H1 (cell line): Measurements from ENCODE around the gene MXRA7. TPM values are rescaled to one million over a fixed set of nuclear protein-coding genes. Genes with fewer than 3 reads are reported as not detected.

Experiments
- CTCF ChIA-PET: fragments of 300-600 bp; sonication (Branson Sonifier 250); formaldehyde crosslinking; loops from one replicate; lab custom pipeline; 2021; ENCODE audit not compliant: partially characterized antibody; lab: Charles Lee
- POLR2A ChIA-PET: fragments of 300-600 bp; sonication (Branson Sonifier 250); formaldehyde crosslinking; loops from one replicate; lab custom pipeline; 2021; ENCODE audit warnings: inconsistent platforms; ENCODE audit not compliant: partially characterized antibody; lab: Charles Lee
- DNase-seq, 2 experiments: peaks; one replicate each; pipeline versions ENCODE4 v3.0.0 to v3.0.0-alpha.2; 2010 to 2022; ENCODE audit warnings: low spot score in 2 of 2, low read depth in 1 of 2, mixed read lengths in 1 of 2
- FAIRE-seq: peaks from 2 replicates; lab custom pipeline; 2011; peaks lifted over from hg19 to GRCh38; lab: Jason Lieb, UNC
- H2AFZ ChIP-seq: 2 replicates; pipeline ENCODE4 v1.8.1; 2012; ENCODE audit warnings: low read length, inconsistent platforms
- H2AK5ac ChIP-seq: 2 replicates; pipeline ENCODE4 v1.6.1; 2013; ENCODE audit warnings: low read depth, low read length
- H2BK120ac ChIP-seq: replicated peaks from 2 replicates; pipeline ENCODE3; 2013; ENCODE audit warnings: low read depth, low read length, inconsistent platforms
- H2BK12ac ChIP-seq: 2 replicates; pipeline ENCODE4 v1.6.1; 2013; ENCODE audit warnings: low read depth, low read length
- H2BK15ac ChIP-seq: 2 replicates; pipeline ENCODE4 v1.6.1; 2013; ENCODE audit warnings: low read length
- H2BK20ac ChIP-seq: 2 replicates; pipeline ENCODE4 v1.6.1; 2013; ENCODE audit warnings: low read length
- H2BK5ac ChIP-seq: 2 replicates; pipeline ENCODE4 v1.6.1; 2013; ENCODE audit warnings: low read depth, low read length
- H3K14ac ChIP-seq: 2 replicates; pipeline ENCODE4 v1.6.1; 2013; ENCODE audit warnings: inconsistent platforms; ENCODE audit not compliant: insufficient read length
- H3K18ac ChIP-seq: 2 replicates; pipeline ENCODE4 v1.6.1; 2013; ENCODE audit warnings: low read length; ENCODE audit errors: extremely low read depth
- H3K23ac ChIP-seq: 2 replicates; pipeline ENCODE4 v1.6.1; 2013; ENCODE audit warnings: inconsistent platforms; ENCODE audit not compliant: insufficient read length
- H3K23me2 ChIP-seq: 2 replicates; pipeline ENCODE4 v1.6.1; 2013; ENCODE audit warnings: low read depth, low read length
- H3K27ac ChIP-seq: 2 replicates; pipeline ENCODE4 v1.6.1; 2011; ENCODE audit warnings: low read depth, low read length, inconsistent platforms
- H3K27me3 ChIP-seq, 4 experiments: replicated peaks in 1 of 4; 1 replicate in 1 of 4; 2 replicates in 3 of 4; pipeline versions ENCODE4 v1.6.1 to v1.8.1; 2011 to 2013; ENCODE audit warnings: low read length in 3 of 4, mild to moderate bottlenecking in 3 of 4, inconsistent platforms in 2 of 4, mixed read lengths in 2 of 4, moderate library complexity in 1 of 4; ENCODE audit not compliant: control insufficient read depth in 3 of 4, insufficient read depth in 3 of 4; ENCODE audit errors: extremely low read depth in 1 of 4
- H3K36me3 ChIP-seq, 4 experiments: 2 replicates each; pipeline versions ENCODE4 v1.6.1 to v1.8.1; 2011 to 2013; ENCODE audit warnings: mild to moderate bottlenecking in 4 of 4, low read length in 3 of 4, moderate library complexity in 2 of 4, control low read depth in 1 of 4, inconsistent platforms in 1 of 4; ENCODE audit not compliant: insufficient read depth in 4 of 4, control insufficient read depth in 2 of 4
- H3K4ac ChIP-seq: replicated peaks from 2 replicates; pipeline ENCODE3; 2013; ENCODE audit warnings: low read length, low read depth, mixed read lengths, inconsistent platforms; ENCODE audit not compliant: insufficient read length
- H3K4me1 ChIP-seq, 4 experiments: replicated peaks in 1 of 4; 1 replicate in 1 of 4; 2 replicates in 3 of 4; pipeline versions ENCODE4 v1.6.1 to v1.8.1; 2011 to 2013; ENCODE audit warnings: low read length in 3 of 4, inconsistent platforms in 2 of 4, mixed read lengths in 1 of 4; ENCODE audit not compliant: insufficient read depth in 4 of 4, control insufficient read depth in 3 of 4
- H3K4me2 ChIP-seq, 2 experiments: 2 replicates each; pipeline versions ENCODE4 v1.6.1 to v1.8.1; 2011 to 2013; ENCODE audit warnings: low read depth in 2 of 2, low read length in 2 of 2, control low read depth in 1 of 2, inconsistent platforms in 1 of 2, mild to moderate bottlenecking in 1 of 2; ENCODE audit not compliant: insufficient read depth in 1 of 2
- H3K4me3 ChIP-seq, 4 experiments: fragments of 200-600, 300-600 bp in 1 of 4; sonication (generic), shearing (Covaris generic), sonication (Bioruptor Twin) in 1 of 4; 2 replicates each; pipeline versions ENCODE4 v1.5.1 to v1.8.1; 2011 to 2016; ENCODE audit warnings: low read length in 4 of 4, low read depth in 3 of 4, control low read depth in 2 of 4, inconsistent platforms in 2 of 4, mild to moderate bottlenecking in 2 of 4, mixed read lengths in 1 of 4, moderate library complexity in 1 of 4; ENCODE audit not compliant: insufficient read depth in 2 of 4; ENCODE audit errors: extremely low read depth in 1 of 4
- H3K56ac ChIP-seq: replicated peaks from 2 replicates; pipeline ENCODE3; 2013; ENCODE audit warnings: low read depth, mild to moderate bottlenecking, mixed read lengths, low read length, inconsistent platforms; ENCODE audit not compliant: insufficient read length
- H3K79me1 ChIP-seq: 2 replicates; pipeline ENCODE4 v1.6.1; 2013; ENCODE audit warnings: low read depth, low read length, control low read depth
- H3K79me2 ChIP-seq, 2 experiments: 2 replicates each; pipeline versions ENCODE4 v1.6.1 to v1.8.1; 2012 to 2013; ENCODE audit warnings: low read length in 2 of 2, mild to moderate bottlenecking in 2 of 2, inconsistent platforms in 1 of 2; ENCODE audit not compliant: insufficient read depth in 2 of 2, control insufficient read depth in 1 of 2
- H3K9ac ChIP-seq, 4 experiments: replicated peaks in 1 of 4; 1 replicate in 1 of 4; 2 replicates in 3 of 4; pipeline versions ENCODE4 v1.6.1 to v1.8.1; 2011 to 2013; ENCODE audit warnings: low read depth in 3 of 4, low read length in 3 of 4, control low read depth in 2 of 4, mild to moderate bottlenecking in 2 of 4, moderate library complexity in 2 of 4, inconsistent platforms in 1 of 4; ENCODE audit errors: extremely low read depth in 1 of 4
- H3K9me3 ChIP-seq, 2 experiments: 2 replicates each; pipeline versions ENCODE4 v1.6.1 to v1.8.1; 2012 to 2013; ENCODE audit warnings: mild to moderate bottlenecking in 2 of 2, moderate library complexity in 2 of 2, control low read depth in 1 of 2, inconsistent platforms in 1 of 2, low read depth in 1 of 2, low read length in 1 of 2, mixed read lengths in 1 of 2; ENCODE audit not compliant: insufficient read depth in 2 of 2
- H4K20me1 ChIP-seq, 2 experiments: replicated peaks in 1 of 2; 2 replicates each; pipeline versions ENCODE3 to v1.8.1; 2011 to 2013; ENCODE audit warnings: inconsistent platforms in 2 of 2, low read length in 2 of 2, mild to moderate bottlenecking in 1 of 2; ENCODE audit not compliant: insufficient read depth in 2 of 2, control insufficient read depth in 1 of 2
- H4K5ac ChIP-seq: 2 replicates; pipeline ENCODE4 v1.6.1; 2013; ENCODE audit warnings: low read length, low read depth, mixed read lengths, inconsistent platforms; ENCODE audit not compliant: insufficient read length
- H4K8ac ChIP-seq: 2 replicates; pipeline ENCODE4 v1.8.0; 2013; ENCODE audit warnings: mild to moderate bottlenecking, moderate library complexity, low read length, inconsistent platforms; ENCODE audit not compliant: insufficient read depth; ENCODE audit errors: extremely low read depth
- H4K91ac ChIP-seq: replicated peaks from 2 replicates; pipeline ENCODE3; 2013; ENCODE audit warnings: low read length, mixed read lengths, inconsistent platforms; ENCODE audit not compliant: insufficient read length
- GTF2F1 ChIP-seq: IDR thresholded peaks from 2 replicates; pipeline ENCODE4 v1.6.1; 2012; ENCODE audit warnings: low read depth, low read length, improper control_type of control experiment, borderline replicate concordance
- RAD21 ChIP-seq, 2 experiments: IDR thresholded peaks in 1 of 2; conservative IDR thresholded peaks in 1 of 2; 2 replicates each; pipeline ENCODE4 v1.6.1; 2011; ENCODE audit warnings: low read depth in 2 of 2, low read length in 2 of 2, improper control_type of control experiment in 1 of 2, inconsistent platforms in 1 of 2, mild to moderate bottlenecking in 1 of 2, moderate library complexity in 1 of 2
- WGBS, 2 experiments: shearing (Covaris generic) in 1 of 2; methylation state at CpG; one replicate each; pipeline versions ENCODE4 v1.1.6 to v1.1.7; 2013 to 2015; ENCODE audit warnings: low lambda C conversion rate in 2 of 2, mixed read lengths in 2 of 2, inconsistent platforms in 1 of 2, low coverage in 1 of 2, missing lambda C conversion rate in 1 of 2; ENCODE audit not compliant: insufficient replicate concordance in 2 of 2, insufficient coverage in 1 of 2, insufficient read length in 1 of 2; ENCODE audit errors: extremely low coverage in 1 of 2, missing lambda C conversion rate in 1 of 2; 5-methylcytosine and 5-hydroxymethylcytosine counted together
- polyA plus RNA-seq, 7 experiments: library from polyadenylated mRNA; depleted of rRNA in 3 of 7; stranded (reverse) in 5 of 7; unstranded in 2 of 7; fragments of >200 nt in 5 of 7; fragments of 200-250 nt in 2 of 7; gene quantifications; 1 replicate in 5 of 7; 2 replicates in 1 of 7; 4 replicates in 1 of 7; pipeline versions ENCODE4 v1.2.1 to v1.2.3, GENCODE V29; 2011 to 2013; ENCODE audit warnings: missing spikeins in 2 of 7, mixed read lengths in 2 of 7
- total RNA-seq: library from RNA; stranded (reverse); fragmentation: NEBNext Ultra II Directional; extraction: Animal tissue kit (Norgen Biotek cat#: 25700); gene quantifications from 2 replicates; pipeline ENCODE4 v1.2.1, GENCODE V29; 2021

MXRA7 gene
- total and polyA plus RNA-seq, 2 of the 8 experiments (the other 6 are each of a cell fraction or from before 2014, with no cell fraction given): 17.8 to 26.6 TPM

DNA sequence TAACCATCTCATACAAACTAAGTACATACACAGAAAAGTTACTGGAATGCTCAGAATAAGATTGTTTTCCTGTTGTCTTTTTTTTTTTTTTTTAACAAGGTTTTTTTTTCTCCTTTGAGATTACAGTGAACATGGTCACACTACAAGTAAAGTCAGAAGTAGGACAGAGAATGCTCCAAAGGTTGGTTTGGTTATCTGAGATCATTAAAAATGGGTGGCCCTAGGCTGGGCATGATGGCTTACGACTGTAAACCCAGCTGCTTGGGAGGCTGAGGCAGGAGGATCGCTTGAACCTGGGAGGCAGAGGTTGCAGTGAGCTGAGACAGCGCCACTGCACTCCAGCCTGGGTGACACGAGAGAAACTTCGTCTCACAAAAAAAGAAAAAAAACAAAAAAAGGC, 60.3 kb downstream of the MXRA7 start:
- Histone ChIP-seq H3K27me3 (no peaks in the 10 kb centered on the region), H3K9me3 (0 out of 4 replicates have a peak, but pooled peaks cover 0 to 3% of the 10 kb centered on the region in 2 experiments), H3K4me3 (no peak overlapping the region), H3K36me3 (no peaks in the 10 kb centered on the region), H2BK20ac (no peak overlapping the region), H2BK12ac (no peak overlapping the region), H4K8ac (no peak overlapping the region), H3K79me2 (no peaks in the 10 kb centered on the region), H2BK15ac (no peak overlapping the region), H3K4me2 (no peak overlapping the region), H4K91ac (no peak overlapping the region), H2AFZ (no peak overlapping the region), H3K4me1 (no peaks in the 10 kb centered on the region), H4K20me1 (no peaks in the 10 kb centered on the region), H3K23ac (no peak overlapping the region), H2BK120ac (no peak overlapping the region), H3K27ac (no peak overlapping the region), H3K14ac (no peak overlapping the region), H2AK5ac (no peak overlapping the region), H3K4ac (no peak overlapping the region), H3K56ac (no peak overlapping the region), H4K5ac (no peak overlapping the region), H2BK5ac (no peak overlapping the region), H3K9ac (no peak overlapping the region), H3K79me1 (no peaks in the 10 kb centered on the region), H3K23me2 (no peaks in the 10 kb centered on the region), H3K18ac (no peak overlapping the region)
- DNase-seq (no peak), FAIRE-seq (no peak)
- ChIA-PET CTCF (interaction anchor here (1.0 to 2.1 kb wide), 4 partner anchors 24 to 30 kb away, joined by 3 to 5 read pairs (median 4); no protein-coding TSS in a partner anchor), POLR2A (no interaction called here)
- TF ChIP-seq GTF2F1 (no peak), RAD21 (IDR thresholded peaks at IDR 0.05 in 1 of 2, conservative IDR thresholded peaks at IDR 0.05 in 1 of 2; ENCODE audit: low read depth in 2 of 2, low read length in 2 of 2) (no peak)
- 88% methylated on average over 5 of the region's 5 CpGs; no CpG with 5 or more reads in 1 of the 2 experiments for WGBS, 2 experiments
